GM12891 (cell line): Measurements from ENCODE around the gene ASAH2B.
"Not testable (repeated sequence)": the region's sequence is repeated elsewhere in the genome, so short reads cannot be mapped to it uniquely, and the experiment has no call there.

ENCODE experiments used
- PAX5 ChIP-seq: IDR thresholded peaks from 2 replicates; pipeline ENCODE4 v1.6.1; 2011; ENCODE audit warnings: low read length, moderate library complexity, mild to moderate bottlenecking; ENCODE audit not compliant: insufficient read depth, severe bottlenecking
- POLR2A ChIP-seq: IDR thresholded peaks from 2 replicates; pipeline ENCODE4 v1.6.1; 2011; ENCODE audit warnings: low read depth, low read length, control low read depth
- POLR2AphosphoS5 ChIP-seq: IDR thresholded peaks from 2 replicates; pipeline ENCODE4 v1.6.1; 2011; ENCODE audit warnings: low read depth, low read length, control low read depth
- POU2F2 ChIP-seq: IDR thresholded peaks from 2 replicates; pipeline ENCODE4 v1.6.1; 2011; ENCODE audit warnings: low read depth, mild to moderate bottlenecking, control low read depth, low read length, moderate library complexity
- SPI1 ChIP-seq: IDR thresholded peaks from 2 replicates; pipeline ENCODE4 v1.6.1; 2011; ENCODE audit warnings: low read depth, low read length, control low read depth
- TAF1 ChIP-seq: IDR thresholded peaks from 2 replicates; pipeline ENCODE4 v1.6.1; 2011; ENCODE audit warnings: low read depth, low read length, control low read depth

DNA sequence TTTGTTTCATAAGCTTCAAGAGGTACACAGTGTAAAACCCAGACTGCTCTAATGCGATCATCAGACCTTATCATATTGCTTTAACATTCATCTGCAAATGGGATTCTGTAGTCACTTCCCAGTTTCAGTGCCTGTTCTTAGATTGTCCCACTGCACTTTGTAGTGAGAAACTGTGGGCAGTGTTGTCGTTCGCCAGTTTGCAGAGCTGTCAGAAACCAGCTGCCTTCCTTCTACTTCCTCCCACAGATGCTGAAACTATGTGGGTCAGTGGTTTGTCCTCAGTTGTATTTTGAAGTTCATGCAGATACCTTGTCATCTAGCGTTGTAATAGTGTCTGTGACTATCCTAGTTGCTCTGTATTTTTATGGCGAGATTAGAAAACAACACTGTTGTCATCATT is 15.9 kb upstream of the ASAH2B start:
- TF ChIP-seq POLR2A, SPI1, POLR2AphosphoS5, PAX5, TAF1, POU2F2: not testable (repeated sequence)
